UCSD-AML1 (cell line): Measurements from ENCODE around the gene KRT1.

ENCODE experiments used
- DNase-seq: peaks from one replicate; lab custom pipeline; 2025; ENCODE audit not compliant: unreplicated experiment; lab: John Stamatoyannopoulos, UW

Gene KRT1

GRCh38 chr12:52662093-52662917 is 17.9 kb downstream of the KRT1 start:
- no peak for DNase-seq

- no peak for DNase-seq
Measured at GRCh38 chr12:52661668-52662067, 18.5 kb downstream of the KRT1 start.

GRCh38 chr12:52660934-52661499 is 19.2 kb downstream of the KRT1 start:
- no peak for DNase-seq

- DNase-seq, result no peak
Measured at GRCh38 chr12:52659951-52660350, 20.3 kb downstream of the KRT1 start.

DNA sequence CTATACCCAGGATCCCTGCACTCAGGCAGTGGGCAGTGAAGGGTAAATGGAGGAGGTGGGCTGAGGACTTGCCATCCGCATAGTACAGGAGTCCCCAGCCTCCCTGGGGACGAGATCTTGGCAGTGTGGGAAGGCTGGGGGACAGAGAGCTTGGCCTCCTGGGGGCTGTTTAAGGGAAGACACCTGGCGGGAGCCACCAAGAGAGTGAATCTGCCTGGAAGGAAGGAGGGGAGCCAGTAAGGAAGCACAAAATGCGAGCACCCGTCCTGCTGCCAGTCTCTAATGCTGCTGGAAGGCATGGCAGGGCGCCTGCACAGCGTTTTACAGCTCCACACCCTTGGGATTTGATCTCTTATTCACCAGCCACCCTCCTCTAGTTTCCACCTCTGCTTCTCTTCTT is 20.8 kb downstream of the KRT1 start:
- DNase-seq, result no peak

GRCh38 chr12:52658196-52658595 is 22.0 kb downstream of the KRT1 start:
- DNase-seq, result no peak

GRCh38 chr12:52657250-52657902 is 22.8 kb downstream of the KRT1 start:
- DNase-seq, result no peak

DNA sequence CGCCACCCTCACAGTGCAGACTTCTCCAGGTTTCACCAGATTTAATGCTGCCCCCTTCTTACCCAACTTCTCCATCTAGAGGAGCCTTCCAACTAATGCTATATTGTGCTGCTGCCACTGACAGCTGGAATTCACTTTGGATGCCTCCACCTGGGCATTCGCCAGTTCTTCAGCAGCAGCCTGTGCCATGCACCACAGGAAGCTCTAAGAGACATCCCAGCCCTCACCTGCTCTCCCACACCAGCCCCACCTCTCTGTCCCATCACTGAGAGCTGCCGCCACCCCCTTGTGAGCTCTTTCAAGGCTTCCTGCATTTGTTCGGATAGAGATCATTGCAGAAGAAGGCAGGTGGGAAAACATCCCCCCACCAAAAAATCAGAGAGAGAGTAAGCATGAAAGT is 23.6 kb downstream of the KRT1 start:
- no peak for DNase-seq

DNA sequence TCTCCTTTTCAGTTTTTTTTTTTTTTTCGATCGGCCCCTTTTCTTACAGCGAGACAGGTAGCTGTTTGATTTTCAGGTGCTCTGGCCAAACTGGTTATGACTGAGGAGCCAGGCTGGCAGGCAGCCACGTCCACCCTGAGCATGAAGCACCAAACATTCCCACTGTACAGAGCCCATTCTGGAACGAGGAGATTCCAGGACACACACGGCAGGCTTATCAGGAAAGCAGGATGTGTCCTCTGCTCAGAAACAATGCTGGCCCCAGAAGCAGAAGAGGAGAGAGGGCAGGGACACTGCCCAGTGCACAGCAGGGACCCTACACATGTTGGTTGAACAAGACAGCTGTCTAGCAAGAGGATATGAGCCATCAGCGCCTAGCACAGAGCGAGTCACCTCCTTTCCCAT is 24.5 kb downstream of the KRT1 start:
- DNase-seq, result no peak

- no peak for DNase-seq
Measured at GRCh38 chr12:52655251-52655650, 25.0 kb downstream of the KRT1 start.

GRCh38 chr12:52651726-52652261 is 28.4 kb downstream of the KRT1 start, which contains the start of gene KRT2:
Gene KRT2 (minus strand): TSS chr12:52652211. CDS start chr12:52652142, 69 bp downstream.
- DNase-seq, result no peak

DNA sequence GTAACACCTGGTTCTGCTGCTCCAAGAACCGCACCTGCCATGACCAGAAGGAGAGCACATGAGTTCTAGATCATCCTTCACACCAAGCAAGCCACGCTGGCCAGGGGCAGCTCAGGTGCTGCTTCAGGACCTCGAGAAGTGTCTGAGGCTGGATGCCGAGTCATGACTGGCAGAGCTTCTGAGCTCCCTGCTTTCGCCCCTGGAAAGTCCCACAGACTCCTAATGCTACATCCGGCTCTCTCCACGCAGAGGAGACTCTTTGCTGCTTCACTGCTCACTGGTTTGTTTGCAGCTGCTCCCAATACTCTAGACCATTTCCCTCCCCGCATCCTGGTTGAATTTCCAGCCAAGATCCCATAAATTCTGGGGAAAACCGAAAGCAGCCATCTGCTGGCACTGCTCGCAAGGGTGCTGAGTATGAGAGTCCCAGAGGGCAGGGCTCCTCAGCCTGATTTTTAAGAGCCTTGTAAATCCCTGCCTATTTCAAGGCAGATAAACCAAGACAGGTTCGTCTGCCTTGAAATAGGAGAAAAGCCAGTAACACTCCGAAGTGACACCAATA is 29.6 kb downstream of the KRT1 start:
- DNase-seq, result no peak

- no peak for DNase-seq
Measured at GRCh38 chr12:52649066-52649465, 31.1 kb downstream of the KRT1 start.

GRCh38 chr12:52648012-52648550 is 32.1 kb downstream of the KRT1 start:
- no peak for DNase-seq

GRCh38 chr12:52647601-52648000 is 32.6 kb downstream of the KRT1 start:
- no peak for DNase-seq

GRCh38 chr12:52646613-52647012 is 33.6 kb downstream of the KRT1 start:
- no peak for DNase-seq

- DNase-seq, result no peak
Measured at GRCh38 chr12:52645982-52646381, 34.2 kb downstream of the KRT1 start.

- no peak for DNase-seq
Measured at GRCh38 chr12:52645120-52645761, 35.0 kb downstream of the KRT1 start.

GRCh38 chr12:52644078-52644415 is 36.2 kb downstream of the KRT1 start:
- no peak for DNase-seq

DNA sequence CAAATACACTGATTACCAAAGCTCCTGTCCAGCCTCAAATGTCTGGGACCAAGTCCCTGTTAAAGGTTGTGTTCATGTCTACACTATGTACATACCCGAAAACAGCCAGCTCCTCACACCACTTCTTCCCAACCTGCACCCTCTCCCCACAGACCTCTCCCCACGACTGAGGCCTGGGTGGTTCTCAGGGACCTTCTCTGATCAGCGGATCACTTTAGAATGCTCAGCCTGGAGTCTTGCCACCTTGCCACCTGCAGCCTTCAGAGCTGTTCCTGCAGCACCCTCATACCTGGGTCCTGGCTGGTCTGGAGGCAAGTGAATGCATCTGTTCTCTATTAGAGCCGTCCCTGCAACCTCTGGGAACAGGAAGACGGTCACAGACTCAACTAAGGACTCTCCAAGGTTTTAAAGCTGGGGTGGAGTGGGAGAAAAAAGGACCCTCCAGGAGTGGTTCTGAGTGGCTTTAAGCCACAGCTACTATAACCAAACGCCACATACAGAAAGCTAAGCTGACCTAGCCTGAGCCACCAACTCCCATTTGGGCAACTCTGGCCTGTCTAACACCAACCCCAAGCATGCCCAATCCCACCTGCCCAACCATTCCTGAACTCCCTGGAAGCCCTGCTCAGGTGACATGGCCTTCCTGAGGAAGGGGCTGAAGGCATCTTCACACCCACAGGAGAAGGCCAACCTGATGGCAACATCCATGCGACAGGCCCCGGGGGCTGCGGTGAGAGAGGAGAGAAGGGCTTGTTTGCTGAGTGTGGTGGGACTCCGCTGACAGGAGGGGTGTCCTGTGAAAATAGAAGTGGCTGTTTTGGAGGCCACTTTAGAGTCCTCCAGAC is 36.8 kb downstream of the KRT1 start:
- no peak for DNase-seq
